ELR (cell line): Measurements from ENCODE around the gene SEMA4C.

Experiments
- DNase-seq: peaks from one replicate; pipeline ENCODE4 v3.0.0-alpha.2; 2015; ENCODE audit warnings: low read depth

SEMA4C gene

GRCh38 chr2:96842600-96842999 lies 27.3 kb downstream of the SEMA4C start:
- DNase-seq, result no peak

- DNase-seq, result no peak
Observed at GRCh38 chr2:96841701-96842495, 28.0 kb downstream of the SEMA4C start.

- DNase-seq, result no peak
Observed at GRCh38 chr2:96839875-96840850, 29.7 kb downstream of the SEMA4C start.

- DNase-seq, result no peak
Observed at GRCh38 chr2:96839293-96839874, 30.5 kb downstream of the SEMA4C start.

- no peak for DNase-seq
Observed at GRCh38 chr2:96838345-96839292, 31.3 kb downstream of the SEMA4C start.

GRCh38 chr2:96837575-96837974 lies 32.3 kb downstream of the SEMA4C start:
- DNase-seq, result no peak

- no peak for DNase-seq
Observed at GRCh38 chr2:96835830-96836229, 34.0 kb downstream of the SEMA4C start.

- peak; percentile 43 for DNase-seq
Observed at GRCh38 chr2:96832754-96833507, 36.9 kb downstream of the SEMA4C start.

GRCh38 chr2:96832408-96832753 lies 37.5 kb downstream of the SEMA4C start:
- DNase-seq, result no peak

GRCh38 chr2:96831679-96832078 lies 38.2 kb downstream of the SEMA4C start:
- peak; percentile 8 for DNase-seq

GRCh38 chr2:96830044-96830562 lies 39.8 kb downstream of the SEMA4C start:
- no peak for DNase-seq

- no peak for DNase-seq
Observed at GRCh38 chr2:96828874-96829273, 41.0 kb downstream of the SEMA4C start.

GRCh38 chr2:96828436-96828835 lies 41.4 kb downstream of the SEMA4C start:
- DNase-seq, result no peak

GRCh38 chr2:96826546-96827278 lies 43.2 kb downstream of the SEMA4C start:
- no peak for DNase-seq

- no peak for DNase-seq
Observed at GRCh38 chr2:96825057-96825456, 44.8 kb downstream of the SEMA4C start.

GRCh38 chr2:96824079-96824870 lies 45.6 kb downstream of the SEMA4C start:
- DNase-seq, result no peak

GRCh38 chr2:96823198-96823597 lies 46.7 kb downstream of the SEMA4C start:
- DNase-seq, result no peak

- no peak for DNase-seq
Observed at GRCh38 chr2:96822786-96823185, 47.1 kb downstream of the SEMA4C start.

- no peak for DNase-seq
Observed at GRCh38 chr2:96821113-96821675, 48.7 kb downstream of the SEMA4C start.
